ENCODE measurements around the gene PDZK1IP1. TPM values are rescaled to one million over a fixed set of nuclear protein-coding genes. Genes with fewer than 3 reads are reported as not detected.

The PDZK1IP1 gene
- total and polyA plus RNA-seq, 2 donors from 2014 or later: 245 to 2,553 TPM

- peak within 1 kb of the TSS; percentile 82 to 89 for H3K27ac ChIP-seq (ENCODE audit: low read depth in 2 of 2, low read length in 2 of 2)
- peaks cover 63% of the 10 kb centered on the region for H3K27me3 ChIP-seq (ENCODE audit: control insufficient read depth, insufficient read depth, low read length)
- peak within 1 kb of the TSS; percentile 2 to 81 (median 3) for H3K9ac ChIP-seq (ENCODE audit: low read length in 3 of 3)
- DNase-seq: peak in 4 of 5 donors; percentile 17 to 47 (median 32)
- H3K4me1 ChIP-seq (ENCODE audit: control insufficient read depth in 2 of 3, insufficient read depth in 2 of 3, low read depth in 1 of 3, low read length in 3 of 3): peaks cover 0 to 7% (median 0%) of the 10 kb centered on the region in 3 donors
- intact Hi-C loops (cut with DNase I): no loop called here
- TF ChIP-seq CTCF (IDR thresholded peaks at IDR 0.05; ENCODE audit: borderline replicate concordance, extremely low read depth, insufficient read depth): no peak
- H3K4me3 ChIP-seq (ENCODE audit: low read length in 3 of 3): peak within 1 kb of the TSS; percentile 23 to 68 (median 55)
- H3K36me3 ChIP-seq (ENCODE audit: control insufficient read depth in 2 of 3, insufficient read depth in 3 of 3, low read length in 3 of 3): no peaks in the 10 kb centered on the region
- peaks cover 0 to 4% (median 0%) of the 10 kb centered on the region in 3 donors for H3K9me3 ChIP-seq (ENCODE audit: control insufficient read depth in 2 of 3, insufficient read depth in 1 of 3, low read length in 3 of 3)
- FAIRE-seq: no peak
These were observed 42.5 kb upstream of the PDZK1IP1 start, which contains the start of gene TAL1 for GRCh38 chr1:47232187-47232874. Gene TAL1 (minus strand): TSS chr1:47232225. CDS start chr1:47225888, 6,337 bp downstream.

GRCh38 chr1:47231301-47232186 is 41.7 kb upstream of the PDZK1IP1 start:
- Histone ChIP-seq H3K27ac (ENCODE audit: low read depth in 2 of 2, low read length in 2 of 2) (peak overlapping the region; percentile 82 to 89), H3K27me3 (ENCODE audit: control insufficient read depth, insufficient read depth, low read length) (peaks cover 70% of the 10 kb centered on the region), H3K9me3 (ENCODE audit: control insufficient read depth in 2 of 3, insufficient read depth in 1 of 3, low read length in 3 of 3) (peaks cover 0 to 4% (median 0%) of the 10 kb centered on the region in 3 donors), H3K9ac (ENCODE audit: low read length in 3 of 3) (peak overlapping the region; percentile 2 to 81 (median 3)), H3K4me1 (ENCODE audit: control insufficient read depth in 2 of 3, insufficient read depth in 2 of 3, low read depth in 1 of 3, low read length in 3 of 3) (peaks cover 0 to 10% (median 0%) of the 10 kb centered on the region in 3 donors), H3K4me3 (ENCODE audit: low read length in 3 of 3) (peak overlapping the region; percentile 23 to 68 (median 55)), H3K36me3 (ENCODE audit: control insufficient read depth in 2 of 3, insufficient read depth in 3 of 3, low read length in 3 of 3) (no peaks in the 10 kb centered on the region)
- peak in 4 of 5 donors; percentile 65 to 74 (median 68) for DNase-seq
- intact Hi-C loops (cut with DNase I): no loop called here
- TF ChIP-seq CTCF (IDR thresholded peaks at IDR 0.05; ENCODE audit: borderline replicate concordance, extremely low read depth, insufficient read depth): no peak
- FAIRE-seq: no peak

GRCh38 chr1:47230692-47231300 is 41.0 kb upstream of the PDZK1IP1 start:
- peak overlapping the region; percentile 57 to 89 for H3K27ac ChIP-seq (ENCODE audit: low read depth in 2 of 2, low read length in 2 of 2)
- peaks cover 0 to 4% (median 0%) of the 10 kb centered on the region in 3 donors for H3K9me3 ChIP-seq (ENCODE audit: control insufficient read depth in 2 of 3, insufficient read depth in 1 of 3, low read length in 3 of 3)
- peak overlapping the region; percentile 1 to 52 (median 32) for H3K4me3 ChIP-seq (ENCODE audit: low read length in 3 of 3)
- intact Hi-C loops (cut with DNase I): no loop called here
- peaks cover 76% of the 10 kb centered on the region for H3K27me3 ChIP-seq (ENCODE audit: control insufficient read depth, insufficient read depth, low read length)
- peak in 4 of 5 donors; percentile 39 to 59 (median 45) for DNase-seq
- TF ChIP-seq CTCF (IDR thresholded peaks at IDR 0.05; ENCODE audit: borderline replicate concordance, extremely low read depth, insufficient read depth): no peak
- H3K9ac ChIP-seq (ENCODE audit: low read length in 3 of 3): peak overlapping the region in 1 of 3 donors; percentile 28
- peaks cover 0 to 11% (median 0%) of the 10 kb centered on the region in 3 donors for H3K4me1 ChIP-seq (ENCODE audit: control insufficient read depth in 2 of 3, insufficient read depth in 2 of 3, low read depth in 1 of 3, low read length in 3 of 3)
- no peak for FAIRE-seq
- H3K36me3 ChIP-seq (ENCODE audit: control insufficient read depth in 2 of 3, insufficient read depth in 3 of 3, low read length in 3 of 3): no peaks in the 10 kb centered on the region

All from kidney (tissue), 14 donors.